Trophoblast cell (in vitro differentiated cells and primary cell): ENCODE data around the gene UGT2B10.

Source experiments
- DNase-seq, 2 donors: peaks; one replicate each; pipeline ENCODE4 v3.0.0-alpha.2; 2016
- H2AFZ ChIP-seq: 2 replicates; pipeline ENCODE4 v1.6.1; 2013; ENCODE audit warnings: low read length, moderate library complexity, mild to moderate bottlenecking; ENCODE audit not compliant: insufficient read depth, poor library complexity
- H2AK5ac ChIP-seq: 2 replicates; pipeline ENCODE4 v1.6.1; 2013; ENCODE audit warnings: mild to moderate bottlenecking, low read length
- H2BK120ac ChIP-seq: 2 replicates; pipeline ENCODE4 v1.6.1; 2013; ENCODE audit warnings: low read length, mild to moderate bottlenecking, moderate library complexity; ENCODE audit not compliant: insufficient read depth, poor library complexity
- H2BK12ac ChIP-seq: 2 replicates; pipeline ENCODE4 v1.6.1; 2013; ENCODE audit warnings: mild to moderate bottlenecking, low read length, moderate library complexity
- H2BK5ac ChIP-seq: 2 replicates; pipeline ENCODE4 v1.6.1; 2013; ENCODE audit warnings: low read length, low read depth, moderate library complexity, mild to moderate bottlenecking; ENCODE audit not compliant: poor library complexity
- H3K14ac ChIP-seq: 2 replicates; pipeline ENCODE4 v1.6.1; 2013; ENCODE audit warnings: mild to moderate bottlenecking, low read length
- H3K18ac ChIP-seq: 2 replicates; pipeline ENCODE4 v1.6.1; 2013; ENCODE audit warnings: mild to moderate bottlenecking, low read length
- H3K23ac ChIP-seq: 2 replicates; pipeline ENCODE4 v1.6.1; 2013; ENCODE audit warnings: low read length
- H3K27ac ChIP-seq: 2 replicates; pipeline ENCODE4 v1.5.1; 2013; ENCODE audit warnings: low read depth, mild to moderate bottlenecking, inconsistent platforms, low read length, moderate library complexity
- H3K27me3 ChIP-seq: 2 replicates; pipeline ENCODE4 v1.6.1; 2013; ENCODE audit warnings: inconsistent platforms, mild to moderate bottlenecking, low read length, moderate library complexity; ENCODE audit not compliant: insufficient read depth
- H3K36me3 ChIP-seq, 2 experiments: 1 replicate in 1 of 2; 2 replicates in 1 of 2; pipeline ENCODE4 v1.6.1; 2013; ENCODE audit warnings: low read length in 2 of 2, mild to moderate bottlenecking in 2 of 2, moderate library complexity in 1 of 2; ENCODE audit not compliant: insufficient read depth in 2 of 2, control insufficient read depth in 1 of 2
- H3K4ac ChIP-seq: 2 replicates; pipeline ENCODE4 v1.6.1; 2013; ENCODE audit warnings: low read depth, mild to moderate bottlenecking, low read length, moderate library complexity
- H3K4me1 ChIP-seq, 2 experiments: 1 replicate in 1 of 2; 2 replicates in 1 of 2; pipeline ENCODE4 v1.6.1; 2013; ENCODE audit warnings: low read length in 2 of 2, mild to moderate bottlenecking in 2 of 2, moderate library complexity in 1 of 2; ENCODE audit not compliant: insufficient read depth in 2 of 2, control insufficient read depth in 1 of 2
- H3K4me2 ChIP-seq: 2 replicates; pipeline ENCODE4 v1.6.1; 2013; ENCODE audit warnings: inconsistent platforms, mild to moderate bottlenecking, low read length, moderate library complexity
- H3K4me3 ChIP-seq: 2 replicates; pipeline ENCODE4 v1.5.1; 2013; ENCODE audit warnings: mild to moderate bottlenecking, low read depth, low read length, inconsistent platforms
- H3K79me1 ChIP-seq: one replicate; pipeline ENCODE4 v1.6.1; 2013; ENCODE audit warnings: low read length
- H3K79me2 ChIP-seq: 2 replicates; pipeline ENCODE4 v1.6.1; 2013; ENCODE audit warnings: low read length, mild to moderate bottlenecking; ENCODE audit not compliant: control insufficient read depth, insufficient read depth, poor library complexity
- H3K9ac ChIP-seq: 2 replicates; pipeline ENCODE4 v1.6.1; 2013; ENCODE audit warnings: mild to moderate bottlenecking, low read length
- H3K9me3 ChIP-seq: 2 replicates; pipeline ENCODE4 v1.6.1; 2013; ENCODE audit warnings: low read depth, mild to moderate bottlenecking, control low read depth, inconsistent platforms, low read length; ENCODE audit not compliant: insufficient read depth
- H4K12ac ChIP-seq: 2 replicates; pipeline ENCODE4 v1.6.1; 2013; ENCODE audit warnings: low read depth, mild to moderate bottlenecking, low read length, moderate library complexity
- H4K8ac ChIP-seq: 2 replicates; pipeline ENCODE4 v1.6.1; 2013; ENCODE audit warnings: low read depth, mild to moderate bottlenecking, low read length, moderate library complexity
- H4K91ac ChIP-seq: one replicate; pipeline ENCODE4 v1.6.1; 2013; ENCODE audit warnings: low read depth, mild to moderate bottlenecking, low read length, moderate library complexity
- WGBS: extraction: QIAGEN DNeasy Blood & Tissue Kit; methylation state at CpG from one replicate; pipeline ENCODE4 v1.1.7; 2013; ENCODE audit warnings: missing lambda C conversion rate; ENCODE audit not compliant: insufficient read length, insufficient coverage; ENCODE audit errors: extremely low coverage; 5-methylcytosine and 5-hydroxymethylcytosine counted together

Gene UGT2B10

DNA sequence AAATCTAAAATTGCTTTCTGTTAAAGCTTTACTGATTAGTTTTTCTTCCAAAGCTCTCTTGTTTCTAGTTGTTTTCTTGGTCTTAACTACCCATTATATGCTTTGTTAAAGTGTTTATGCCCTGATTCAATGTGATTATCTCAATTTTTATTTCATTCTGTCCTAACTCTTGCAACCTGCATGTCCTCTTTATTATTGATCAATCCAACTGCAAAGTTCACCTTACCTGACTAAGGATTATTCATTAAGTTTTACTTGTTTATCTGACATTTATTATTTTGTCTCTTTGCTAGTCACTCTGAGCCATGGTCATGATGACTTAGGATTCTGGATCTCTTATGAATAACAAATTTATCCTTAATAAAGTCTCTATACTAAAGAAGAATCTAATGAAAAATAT lies 15.8 kb downstream of the UGT2B10 start:
- Histone ChIP-seq H3K27ac (no peak overlapping the region), H3K36me3 (no peaks in the 10 kb centered on the region), H3K79me1 (no peaks in the 10 kb centered on the region), H4K91ac (no peak overlapping the region), H3K23ac (no peak overlapping the region), H2AK5ac (no peak overlapping the region), H3K4me1 (no peaks in the 10 kb centered on the region), H2BK12ac (no peak overlapping the region), H3K27me3 (no peaks in the 10 kb centered on the region), H3K4me3 (no peak overlapping the region), H3K79me2 (no peaks in the 10 kb centered on the region), H2BK120ac (no peak overlapping the region), H4K12ac (no peak overlapping the region), H3K9me3 (no peaks in the 10 kb centered on the region), H2AFZ (no peak overlapping the region), H3K4ac (no peak overlapping the region), H3K18ac (no peak overlapping the region), H4K8ac (no peak overlapping the region), H3K9ac (no peak overlapping the region), H2BK5ac (no peak overlapping the region), H3K4me2 (no peak overlapping the region), H3K14ac (no peak overlapping the region)
- DNase-seq = no peak

DNA sequence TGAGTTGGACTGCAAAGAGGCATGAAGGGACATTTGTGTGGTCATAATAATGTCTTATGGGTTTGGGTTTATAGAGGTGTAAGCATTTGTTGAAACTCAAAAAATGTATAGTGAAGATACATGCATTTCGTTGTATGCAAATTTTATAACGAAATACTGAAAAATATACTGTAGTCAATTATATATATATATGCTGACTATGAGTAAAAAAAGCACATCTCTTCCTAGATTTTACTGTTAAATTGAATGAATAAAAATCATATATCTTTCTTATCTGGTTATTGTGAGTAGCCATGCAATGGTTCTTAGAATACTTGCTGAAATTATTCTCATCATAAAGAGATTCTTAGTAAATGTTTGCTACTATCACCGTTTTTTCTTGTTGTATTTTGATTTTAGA lies 34.5 kb downstream of the UGT2B10 start:
- no peak overlapping the region for H3K4me3 ChIP-seq
- no peak overlapping the region for H3K9ac ChIP-seq
- no peak overlapping the region for H4K12ac ChIP-seq
- no peak for DNase-seq
- H3K79me1 ChIP-seq = no peaks in the 10 kb centered on the region
- no peaks in the 10 kb centered on the region for H3K4me1 ChIP-seq
- H3K9me3 ChIP-seq = no peaks in the 10 kb centered on the region
- H3K4ac ChIP-seq = no peak overlapping the region
- no CpG with 5 or more reads among the region's 3 CpGs for WGBS
- no peak overlapping the region for H3K4me2 ChIP-seq
- H2BK12ac ChIP-seq = no peak overlapping the region
- no peaks in the 10 kb centered on the region for H3K27me3 ChIP-seq
- H3K23ac ChIP-seq = no peak overlapping the region
- no peak overlapping the region for H3K27ac ChIP-seq
- no peak overlapping the region for H4K91ac ChIP-seq
- no peak overlapping the region for H2AK5ac ChIP-seq
- no peak overlapping the region for H3K14ac ChIP-seq
- no peaks in the 10 kb centered on the region for H3K36me3 ChIP-seq
- no peak overlapping the region for H2BK5ac ChIP-seq
- H4K8ac ChIP-seq = no peak overlapping the region
- H2AFZ ChIP-seq = no peak overlapping the region
- H3K18ac ChIP-seq = no peak overlapping the region
- H2BK120ac ChIP-seq = no peak overlapping the region
- H3K79me2 ChIP-seq = no peaks in the 10 kb centered on the region

- no CpG with 5 or more reads among the region's 2 CpGs for WGBS
Observed at GRCh38 chr4:68855771-68856170, 40.0 kb downstream of the UGT2B10 start.

DNA sequence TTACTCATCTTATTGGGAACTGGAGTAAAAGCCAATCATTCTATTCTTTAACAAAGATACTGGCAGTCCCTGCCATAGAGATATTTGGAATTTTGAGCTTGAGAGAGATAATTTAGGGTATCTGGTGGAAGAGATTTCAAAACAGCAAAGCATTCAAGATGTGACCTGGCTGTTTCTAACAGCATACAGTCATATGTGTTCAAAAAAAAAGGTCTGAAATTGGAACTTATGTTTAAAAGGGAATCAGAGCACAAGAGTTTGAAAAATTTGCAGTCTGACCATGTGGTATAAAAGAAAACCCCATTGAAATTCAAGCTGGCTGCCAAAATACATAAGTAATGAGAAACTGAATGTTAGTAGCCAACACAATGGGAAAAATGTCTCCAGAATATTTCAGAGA lies 42.2 kb downstream of the UGT2B10 start:
- H2AK5ac ChIP-seq = no peak overlapping the region
- H3K23ac ChIP-seq = no peak overlapping the region
- no peak overlapping the region for H4K91ac ChIP-seq
- H3K27ac ChIP-seq = no peak overlapping the region
- H3K79me2 ChIP-seq = no peaks in the 10 kb centered on the region
- no peak overlapping the region for H3K4me2 ChIP-seq
- H2BK12ac ChIP-seq = no peak overlapping the region
- H3K27me3 ChIP-seq = no peaks in the 10 kb centered on the region
- no peak overlapping the region for H3K18ac ChIP-seq
- no peak overlapping the region for H2BK120ac ChIP-seq
- H3K4me3 ChIP-seq = no peak overlapping the region
- H2BK5ac ChIP-seq = no peak overlapping the region
- no peak overlapping the region for H3K4ac ChIP-seq
- H3K79me1 ChIP-seq = no peaks in the 10 kb centered on the region
- no peaks in the 10 kb centered on the region for H3K4me1 ChIP-seq
- no peak overlapping the region for H3K14ac ChIP-seq
- H3K9me3 ChIP-seq = peaks cover 6% of the 10 kb centered on the region
- no peak for DNase-seq
- no peak overlapping the region for H4K12ac ChIP-seq
- no peaks in the 10 kb centered on the region for H3K36me3 ChIP-seq
- no peak overlapping the region for H2AFZ ChIP-seq
- no peak overlapping the region for H3K9ac ChIP-seq
- no peak overlapping the region for H4K8ac ChIP-seq

More at GRCh38 chr4:68855771-68856170, 40.0 kb downstream of the UGT2B10 start:
- Histone ChIP-seq H3K79me2 (no peaks in the 10 kb centered on the region), H3K23ac (no peak overlapping the region), H3K36me3 (no peaks in the 10 kb centered on the region), H3K9me3 (peaks cover 6% of the 10 kb centered on the region), H2BK5ac (no peak overlapping the region), H3K18ac (no peak overlapping the region), H3K27ac (no peak overlapping the region), H3K14ac (no peak overlapping the region), H3K4me3 (no peak overlapping the region), H2AFZ (no peak overlapping the region), H3K27me3 (no peaks in the 10 kb centered on the region), H3K9ac (no peak overlapping the region), H2BK120ac (no peak overlapping the region), H3K79me1 (no peaks in the 10 kb centered on the region), H4K91ac (no peak overlapping the region), H3K4ac (no peak overlapping the region), H2AK5ac (no peak overlapping the region), H4K12ac (no peak overlapping the region), H4K8ac (no peak overlapping the region), H3K4me2 (no peak overlapping the region), H3K4me1 (no peaks in the 10 kb centered on the region), H2BK12ac (no peak overlapping the region)
- DNase-seq = no peak

DNA sequence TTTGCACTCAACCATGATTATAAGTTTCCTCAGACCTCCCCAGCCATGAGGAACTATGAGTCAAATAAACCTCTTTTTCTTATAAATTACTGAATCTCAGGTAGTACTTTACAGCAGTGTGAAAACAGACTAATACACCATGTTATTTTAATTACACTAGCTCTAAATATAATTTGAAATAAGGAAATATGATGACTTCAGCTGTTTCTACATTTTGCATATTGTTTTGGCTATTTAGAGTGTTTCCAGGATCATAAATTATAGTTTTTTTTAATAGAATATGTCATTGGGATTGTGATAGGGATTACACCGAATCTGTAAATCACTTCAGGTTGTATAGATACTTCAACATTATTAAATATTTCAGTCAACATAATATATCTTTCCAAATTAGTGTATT lies 43.9 kb downstream of the UGT2B10 start:
- Histone ChIP-seq H2AK5ac (no peak overlapping the region), H4K8ac (no peak overlapping the region), H2BK12ac (no peak overlapping the region), H3K4me3 (no peak overlapping the region), H3K9ac (no peak overlapping the region), H3K79me2 (no peaks in the 10 kb centered on the region), H3K4me2 (no peak overlapping the region), H3K18ac (no peak overlapping the region), H3K9me3 (peaks cover 6% of the 10 kb centered on the region), H2AFZ (no peak overlapping the region), H4K12ac (no peak overlapping the region), H2BK5ac (no peak overlapping the region), H3K27ac (no peak overlapping the region), H2BK120ac (no peak overlapping the region), H3K27me3 (no peaks in the 10 kb centered on the region), H3K14ac (no peak overlapping the region), H3K79me1 (no peaks in the 10 kb centered on the region), H3K4me1 (peaks cover 0 to 3% of the 10 kb centered on the region in 2 experiments), H3K23ac (no peak overlapping the region), H3K4ac (no peak overlapping the region), H4K91ac (no peak overlapping the region), H3K36me3 (no peaks in the 10 kb centered on the region)
- WGBS = no CpG with 5 or more reads among the region's 1 CpG
- no peak for DNase-seq
